Forelimb muscle (tissue), 1 donor: ENCODE results near the gene ARHGAP45. TPM values are rescaled to one million over a fixed set of nuclear protein-coding genes. Genes with fewer than 3 reads are reported as not detected.

Source experiments
- DNase-seq: peaks from one replicate; pipeline ENCODE4 v3.0.0-alpha.2; 2013; ENCODE audit warnings: low read depth
- polyA plus RNA-seq: library from polyadenylated mRNA; unstranded; fragments of 120-200 nt; gene quantifications from one replicate; pipeline ENCODE4 v1.2.1, GENCODE V29; 2013; ENCODE audit not compliant: insufficient read length

The ARHGAP45 gene
- polyA plus RNA-seq, 1 donor: 8.4 TPM

DNA sequence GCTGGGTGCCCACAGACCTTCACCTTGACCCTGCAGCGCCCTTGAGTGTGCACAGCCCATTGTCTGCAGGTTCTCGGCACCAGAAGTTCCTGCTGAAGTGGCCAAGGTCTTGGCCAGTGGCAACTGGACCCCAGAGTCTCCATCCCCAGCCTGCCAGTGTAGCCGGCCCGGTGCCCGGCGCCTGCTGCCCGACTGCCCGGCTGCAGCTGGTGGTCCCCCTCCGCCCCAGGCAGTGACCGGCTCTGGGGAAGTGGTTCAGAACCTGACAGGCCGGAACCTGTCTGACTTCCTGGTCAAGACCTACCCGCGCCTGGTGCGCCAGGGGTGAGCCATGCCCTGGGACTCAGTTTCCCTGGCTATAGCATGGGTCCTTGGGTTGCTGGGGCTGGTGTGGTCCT, 11.9 kb upstream of the ARHGAP45 start:
- no peak for DNase-seq

DNA sequence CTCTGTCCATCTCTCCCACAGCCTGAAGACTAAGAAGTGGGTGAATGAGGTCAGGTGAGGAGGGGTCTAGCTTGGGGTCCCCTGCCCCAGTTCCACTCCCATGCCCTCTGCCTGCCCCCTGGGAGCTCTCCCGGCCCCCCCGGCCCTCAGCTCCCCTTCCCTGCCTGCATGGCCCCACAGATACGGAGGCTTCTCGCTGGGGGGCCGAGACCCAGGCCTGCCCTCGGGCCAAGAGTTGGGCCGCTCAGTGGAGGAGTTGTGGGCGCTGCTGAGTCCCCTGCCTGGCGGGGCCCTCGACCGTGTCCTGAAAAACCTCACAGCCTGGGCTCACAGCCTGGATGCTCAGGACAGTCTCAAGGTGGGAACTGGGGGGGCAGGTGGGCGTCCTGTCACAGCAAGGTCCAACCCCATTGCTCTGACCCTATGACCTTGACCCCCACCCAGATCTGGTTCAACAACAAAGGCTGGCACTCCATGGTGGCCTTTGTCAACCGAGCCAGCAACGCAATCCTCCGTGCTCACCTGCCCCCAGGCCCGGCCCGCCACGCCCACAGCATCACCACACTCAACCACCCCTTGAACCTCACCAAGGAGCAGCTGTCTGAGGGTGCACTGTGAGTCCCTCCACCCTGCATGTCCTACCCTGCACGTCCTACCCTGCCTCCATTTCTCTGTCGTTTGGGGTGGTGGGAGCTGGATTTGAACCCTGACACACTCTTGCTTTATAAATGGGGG, 10.9 kb upstream of the ARHGAP45 start:
- DNase-seq: no peak

DNA sequence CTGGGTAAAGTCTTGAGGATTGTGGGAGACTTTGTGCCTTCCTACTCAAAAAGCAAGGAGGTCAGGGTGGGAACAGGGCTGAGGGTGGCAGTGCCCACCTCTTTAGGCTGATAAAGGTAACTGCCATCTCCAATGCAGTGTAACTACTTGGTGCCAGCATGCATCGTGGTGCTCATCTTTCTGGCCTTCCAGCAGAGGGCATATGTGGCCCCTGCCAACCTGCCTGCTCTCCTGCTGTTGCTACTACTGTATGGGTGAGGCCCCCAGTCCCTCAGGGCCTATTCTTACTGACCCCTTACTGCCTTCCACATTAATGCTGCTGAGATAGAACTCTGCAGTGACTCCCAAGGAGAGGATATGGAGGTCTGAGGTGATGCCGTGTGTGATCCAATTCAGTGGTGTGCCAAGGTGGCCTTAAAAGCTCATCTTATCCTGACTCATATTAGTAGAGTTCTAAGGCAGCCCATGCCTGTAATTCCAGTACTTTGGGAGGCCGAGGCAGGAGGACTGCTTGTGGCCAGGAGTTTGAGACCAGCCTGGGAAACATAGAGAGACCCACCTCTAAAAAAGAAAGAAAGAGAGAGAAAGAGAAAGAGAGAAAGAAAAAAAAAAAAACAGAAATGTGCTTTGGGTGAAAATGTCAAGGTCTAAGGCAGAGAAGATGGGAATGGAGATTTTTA, 9.7 kb upstream of the ARHGAP45 start:
- DNase-seq: no peak

DNA sequence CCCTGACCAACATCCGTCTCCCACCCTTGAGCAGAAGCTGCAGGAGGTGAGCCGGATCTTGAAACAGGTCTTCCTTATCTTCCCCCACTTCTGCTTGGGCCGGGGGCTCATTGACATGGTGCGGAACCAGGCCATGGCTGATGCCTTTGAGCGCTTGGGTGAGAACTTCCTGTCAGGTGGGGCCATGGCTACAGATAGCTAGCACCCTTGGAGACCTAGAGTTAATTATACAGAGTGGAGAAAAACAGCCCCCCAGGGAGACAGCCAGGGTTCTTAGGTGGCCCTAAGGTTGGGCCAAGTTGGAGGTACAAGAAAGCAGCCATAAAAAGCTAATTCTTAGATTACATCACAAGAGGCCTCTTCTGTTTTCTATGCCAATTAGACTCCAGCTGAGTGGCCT, 8.9 kb upstream of the ARHGAP45 start:
- DNase-seq: no peak

DNA sequence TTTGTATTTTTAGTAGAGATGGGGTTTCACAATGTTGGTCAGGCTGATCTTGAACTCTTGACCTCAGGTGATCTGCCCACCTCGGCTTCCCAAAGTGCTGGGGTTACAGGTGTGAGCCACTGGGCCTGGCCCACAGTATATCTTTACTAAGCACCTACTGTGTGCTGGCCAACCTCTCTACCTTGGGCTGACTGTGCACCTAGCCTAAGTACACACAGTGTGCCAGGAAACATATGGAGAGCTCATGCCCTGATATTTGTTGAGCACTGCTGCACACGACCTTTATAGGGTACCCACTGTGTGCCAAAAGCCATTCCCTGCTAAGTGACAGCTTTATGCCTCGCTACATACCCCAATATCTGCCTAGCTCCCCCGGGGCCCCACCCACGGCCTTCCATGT, 6.3 kb upstream of the ARHGAP45 start:
- no peak for DNase-seq

DNA sequence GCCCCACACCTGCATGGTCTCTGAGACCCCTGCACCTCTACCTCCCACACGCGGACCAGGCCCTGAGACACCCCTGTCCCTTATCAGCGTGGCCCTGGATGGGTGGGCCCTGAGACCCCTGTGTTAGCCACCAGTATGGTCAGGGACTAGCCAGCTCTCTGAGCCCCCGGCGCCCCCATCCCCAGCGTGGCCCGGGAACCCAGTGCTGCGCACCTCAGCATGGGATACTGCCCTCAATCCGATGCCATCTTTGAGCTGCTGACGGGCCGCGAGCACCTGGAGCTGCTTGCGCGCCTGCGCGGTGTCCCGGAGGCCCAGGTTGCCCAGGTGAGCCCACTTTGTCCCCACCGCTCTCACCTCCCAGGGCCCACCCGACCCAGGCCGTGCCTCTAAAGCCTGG, 5.0 kb upstream of the ARHGAP45 start:
- no peak for DNase-seq

DNA sequence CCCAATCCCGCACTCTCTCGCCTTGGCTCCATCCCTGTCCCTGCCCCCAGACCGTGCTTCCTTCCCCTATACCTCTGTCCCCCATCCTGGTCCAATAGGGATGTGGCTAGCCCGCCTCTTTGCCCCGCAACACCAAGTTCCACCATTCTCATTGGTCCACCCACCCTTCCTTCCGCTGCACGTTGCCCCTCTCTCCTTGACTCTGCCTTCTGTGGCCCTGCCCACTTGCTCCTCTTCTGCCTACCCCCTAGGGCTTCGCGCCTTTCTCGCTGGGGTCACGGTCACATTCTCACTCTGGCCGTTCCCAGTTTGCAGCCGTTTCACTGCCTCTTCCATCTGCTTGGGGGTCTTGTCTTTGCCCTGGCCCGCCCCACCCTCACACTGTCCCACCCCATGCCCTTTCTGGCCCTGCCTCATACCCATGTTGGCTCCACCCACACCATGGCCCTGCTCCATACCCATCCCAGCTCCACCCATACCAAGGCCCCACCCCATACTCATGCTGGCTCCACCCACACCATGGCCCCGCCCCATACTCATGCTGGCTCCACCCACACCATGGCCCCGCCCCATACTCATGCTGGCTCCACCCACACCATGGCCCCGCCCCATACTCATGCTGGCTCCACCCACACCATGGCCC, 4.5 kb upstream of the ARHGAP45 start:
- no peak for DNase-seq

GRCh38 chr19:1063030-1063908, 3.7 kb upstream of the ARHGAP45 start:
- DNase-seq: no peak

DNA sequence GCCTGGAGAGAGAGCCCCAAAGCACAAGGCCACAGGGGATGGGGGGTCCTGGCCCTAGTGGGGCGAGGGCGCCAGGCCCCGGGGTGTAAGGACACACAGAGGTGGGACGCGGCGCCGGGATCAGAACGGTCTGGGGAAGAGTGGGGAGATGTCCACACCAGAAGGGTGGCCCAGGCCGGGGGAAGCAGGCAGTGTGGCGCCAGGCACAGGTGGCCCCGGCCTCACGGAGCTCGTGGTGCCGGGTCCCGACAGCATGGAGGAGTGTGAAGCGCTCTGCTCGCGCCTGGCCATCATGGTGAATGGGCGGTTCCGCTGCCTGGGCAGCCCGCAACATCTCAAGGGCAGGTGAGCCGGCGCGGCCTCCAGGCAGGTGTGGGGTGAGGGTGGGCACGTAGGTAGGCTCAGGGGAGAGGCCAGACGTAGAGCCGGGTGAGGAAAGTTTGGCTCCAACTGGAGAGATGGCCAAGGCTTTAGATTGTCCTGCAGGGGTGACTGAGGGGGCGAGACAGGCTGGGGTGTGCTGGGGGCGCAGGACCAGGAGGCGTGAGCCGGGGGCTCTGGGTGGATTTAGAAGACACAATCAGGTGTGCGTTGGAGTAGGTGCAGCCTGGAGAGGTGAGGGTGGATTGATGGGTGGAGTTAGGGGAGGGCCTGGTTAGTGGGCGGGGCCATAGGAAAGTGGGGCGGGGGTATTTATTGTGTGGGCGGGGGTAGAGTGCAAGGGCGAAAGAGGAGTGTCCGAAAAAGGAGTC, 2.9 kb upstream of the ARHGAP45 start:
- no peak for DNase-seq

DNA sequence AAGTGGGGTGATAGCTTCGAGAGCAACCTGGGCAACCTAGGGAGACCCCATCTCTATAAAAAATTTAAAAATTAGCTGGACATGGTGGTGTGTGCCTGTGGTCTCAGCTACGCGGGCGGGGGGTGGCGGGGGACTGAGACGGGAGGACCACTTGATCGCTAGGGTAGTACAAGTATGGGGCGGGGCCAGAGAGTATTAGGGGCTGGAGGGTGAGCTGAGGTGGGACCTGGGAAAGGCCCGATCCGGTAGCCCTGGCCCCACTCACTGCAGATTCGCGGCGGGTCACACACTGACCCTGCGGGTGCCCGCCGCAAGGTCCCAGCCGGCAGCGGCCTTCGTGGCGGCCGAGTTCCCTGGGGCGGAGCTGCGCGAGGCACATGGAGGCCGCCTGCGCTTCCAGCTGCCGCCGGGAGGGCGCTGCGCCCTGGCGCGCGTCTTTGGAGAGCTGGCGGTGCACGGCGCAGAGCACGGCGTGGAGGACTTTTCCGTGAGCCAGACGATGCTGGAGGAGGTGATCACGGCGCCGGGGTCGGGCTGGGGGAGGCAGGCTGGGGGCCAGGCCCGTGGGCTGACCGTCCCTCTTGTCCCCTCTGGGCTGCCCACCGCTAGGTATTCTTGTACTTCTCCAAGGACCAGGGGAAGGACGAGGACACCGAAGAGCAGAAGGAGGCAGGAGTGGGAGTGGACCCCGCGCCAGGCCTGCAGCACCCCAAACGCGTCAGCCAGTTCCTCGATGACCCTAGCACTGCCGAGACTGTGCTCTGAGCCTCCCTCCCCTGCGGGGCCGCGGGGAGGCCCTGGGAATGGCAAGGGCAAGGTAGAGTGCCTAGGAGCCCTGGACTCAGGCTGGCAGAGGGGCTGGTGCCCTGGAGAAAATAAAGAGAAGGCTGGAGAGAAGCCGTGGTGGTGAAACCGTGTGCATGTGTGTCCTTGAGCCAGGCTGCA, 2.0 kb upstream of the ARHGAP45 start:
- no peak for DNase-seq

GRCh38 chr19:1065606-1066109, 1.3 kb upstream of the ARHGAP45 start:
- DNase-seq: no peak

DNA sequence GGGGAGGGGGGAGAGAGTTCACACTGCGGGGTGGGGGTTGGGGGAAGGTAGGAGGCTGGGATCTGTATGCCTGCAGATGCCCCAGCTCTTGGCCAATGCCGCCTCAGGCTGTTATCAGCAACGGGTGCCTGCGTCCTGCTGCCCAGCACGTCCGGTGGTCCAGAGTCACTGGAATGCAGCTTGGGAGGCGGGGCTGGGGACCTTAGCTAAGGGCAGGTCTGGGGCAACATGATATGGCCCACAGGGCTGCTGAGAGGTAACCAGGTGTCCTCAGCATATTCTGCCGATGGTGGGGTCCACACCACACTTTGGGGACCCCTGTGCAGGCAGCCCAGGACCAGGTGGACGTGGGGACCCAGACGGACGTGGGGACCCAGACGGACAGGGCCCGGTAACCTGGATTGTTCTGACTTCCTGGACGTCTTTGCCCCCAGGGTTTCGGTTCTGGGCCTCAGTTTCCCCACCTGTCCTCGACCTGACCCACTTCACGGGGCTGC, 668 bp upstream of the ARHGAP45 start:
- no peak for DNase-seq

DNA sequence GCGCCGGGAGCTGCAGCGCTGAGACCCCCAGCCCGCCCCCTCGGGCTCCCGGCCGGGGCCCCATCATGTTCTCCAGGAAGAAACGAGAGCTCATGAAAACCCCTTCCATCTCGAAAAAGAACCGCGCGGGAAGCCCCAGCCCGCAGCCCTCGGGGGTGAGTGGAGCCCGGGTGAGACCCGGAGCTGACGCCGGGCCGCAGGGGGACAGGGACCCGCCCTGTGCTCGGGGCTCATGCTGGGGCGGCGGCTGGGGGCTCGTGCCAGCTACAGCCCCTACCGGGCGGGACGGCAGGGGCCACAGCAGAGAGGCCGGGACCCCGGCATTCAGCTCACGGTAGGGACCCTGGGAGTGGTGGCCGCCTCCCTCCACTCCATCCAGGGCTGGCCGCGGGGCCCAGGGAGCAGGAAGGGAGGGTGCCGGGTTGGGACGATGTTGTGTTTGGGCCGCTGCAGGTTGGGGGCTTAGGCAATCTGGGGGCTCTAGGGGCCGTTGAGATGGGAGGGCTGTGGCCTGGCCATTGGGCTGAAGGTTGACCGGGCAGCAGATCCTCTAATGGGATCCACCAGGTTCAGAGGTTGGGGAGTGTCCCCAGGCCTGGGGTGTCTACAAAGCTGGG, 482 bp downstream of the ARHGAP45 start:
- DNase-seq: no peak

- no peak for DNase-seq
Measured at GRCh38 chr19:1068009-1069001, 1.3 kb downstream of the ARHGAP45 start.

DNA sequence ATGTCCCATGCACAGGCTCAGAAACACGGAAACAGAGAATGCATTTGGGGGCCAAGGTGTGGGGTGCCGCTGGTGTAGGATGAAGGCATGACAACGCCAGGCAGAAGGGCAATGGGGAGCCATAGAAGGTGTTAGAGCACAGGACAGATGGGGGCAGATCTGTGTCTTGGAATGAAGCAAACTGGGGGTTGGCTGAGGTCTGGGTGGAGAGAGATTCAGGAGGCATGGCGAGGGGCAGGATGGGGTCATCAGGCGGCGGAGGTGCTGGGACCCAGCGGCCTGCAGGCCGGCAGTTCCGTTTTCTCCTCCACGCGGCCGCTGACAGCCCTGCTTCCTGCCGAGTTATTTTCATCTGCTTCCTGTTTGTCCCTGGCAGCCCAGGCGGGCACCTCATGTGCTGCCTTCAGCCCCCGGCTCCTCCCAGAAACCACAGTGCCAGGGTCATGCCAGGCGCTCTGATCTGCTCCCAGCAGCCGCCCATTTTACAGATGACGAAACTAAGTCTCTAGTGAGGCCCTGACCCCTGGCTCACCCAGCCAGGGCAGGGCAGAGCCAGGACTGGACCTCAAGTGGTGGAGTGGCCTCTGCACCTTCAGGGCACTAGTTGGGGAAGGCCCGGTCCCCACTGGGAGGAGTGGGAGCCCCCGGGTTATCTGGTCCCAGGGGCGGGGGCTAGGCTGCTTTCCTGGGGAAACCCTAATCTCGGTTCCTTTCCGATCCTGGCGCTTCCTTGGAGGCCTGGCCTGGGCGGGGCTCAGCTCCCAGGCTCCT, 2.2 kb downstream of the ARHGAP45 start:
- no peak for DNase-seq

DNA sequence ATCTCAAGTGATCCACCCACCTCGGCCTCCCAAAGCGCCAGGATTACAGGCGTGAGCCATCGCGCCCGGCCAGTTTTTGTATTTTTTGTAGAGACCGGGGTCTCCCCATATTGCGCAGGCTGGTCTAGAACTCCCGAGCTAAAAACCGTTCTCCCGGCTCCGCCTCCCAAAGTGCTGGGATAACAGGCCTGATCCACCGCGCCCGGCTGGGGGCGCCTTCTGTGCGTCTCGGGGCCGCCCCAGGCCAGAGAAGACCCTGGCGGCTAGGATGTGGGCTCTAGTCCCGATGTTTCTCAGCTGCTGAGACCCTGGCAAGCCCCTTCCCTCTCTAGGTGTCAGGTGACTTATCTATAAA, 3.6 kb downstream of the ARHGAP45 start:
- DNase-seq: no peak
